Gastrocnemius medialis (tissue), 4 donors: ENCODE data around the gene PDE6H.

Experiments
- CTCF ChIP-seq, 5 experiments: fragments of 450-650 bp in 3 of 5; fragments of 200-600 bp in 2 of 5; sonication (generic) in 2 of 5; IDR thresholded peaks in 4 of 5; conservative IDR thresholded peaks in 1 of 5; 1 replicate in 4 of 5; 2 replicates in 1 of 5; pipeline ENCODE4 v1.5.1; 2016 to 2019; ENCODE audit warnings: antibody characterized with exemption in 5 of 5, mild to moderate bottlenecking in 3 of 5, moderate library complexity in 3 of 5
- POLR2A ChIP-seq, 2 donors: fragments of 450-650 bp; IDR thresholded peaks; one replicate each; pipeline ENCODE4 v1.6.1; 2017; ENCODE audit warnings: antibody characterized with exemption in 2 of 2, mild to moderate bottlenecking in 2 of 2, moderate library complexity in 2 of 2

GRCh38 chr12:14937689-14938088 lies 35.2 kb upstream of the PDE6H start:
- TF ChIP-seq CTCF (IDR thresholded peaks at IDR 0.05 in 4 of 5, conservative IDR thresholded peaks at IDR 0.05 in 1 of 5) = no peak
- no peak for TF ChIP-seq POLR2A (IDR thresholded peaks at IDR 0.05)
